DMS53 (cell line): Measurements from ENCODE around the gene MIX23.

Experiments
- DNase-seq: peaks from one replicate; lab custom pipeline; 2025; lab: John Stamatoyannopoulos, UW

The MIX23 gene

GRCh38 chr3:122351612-122352011 lies 31.4 kb downstream of the MIX23 start:
- DNase-seq, result peak; percentile 41

- DNase-seq, result no peak
Measured at GRCh38 chr3:122350814-122351418, 32.1 kb downstream of the MIX23 start.

GRCh38 chr3:122349171-122349570 lies 33.9 kb downstream of the MIX23 start:
- DNase-seq, result no peak

DNA sequence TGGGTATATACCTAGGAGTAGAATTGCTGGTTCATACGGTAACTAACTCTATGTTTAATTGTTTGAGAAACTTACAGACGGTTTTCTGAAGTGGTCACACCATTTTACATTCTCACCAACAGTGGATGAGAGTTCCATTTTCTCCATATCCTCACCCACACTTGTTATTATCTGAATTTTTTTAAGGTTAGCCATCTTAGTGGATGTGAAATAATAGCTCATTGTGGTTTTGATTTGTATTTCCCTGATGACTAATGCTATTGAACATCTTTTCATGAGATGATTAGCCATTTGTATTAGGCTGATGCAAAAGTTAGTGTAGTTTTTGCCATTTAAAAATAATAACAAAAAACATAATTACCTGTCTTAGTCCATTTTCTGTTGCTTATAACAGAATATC lies 39.4 kb downstream of the MIX23 start:
- DNase-seq, result no peak

- no peak for DNase-seq
Measured at GRCh38 chr3:122342803-122343202, 40.2 kb downstream of the MIX23 start.

- DNase-seq, result no peak
Measured at GRCh38 chr3:122332551-122332950, 50.5 kb downstream of the MIX23 start.

- no peak for DNase-seq
Measured at GRCh38 chr3:122331886-122332285, 51.1 kb downstream of the MIX23 start.

DNA sequence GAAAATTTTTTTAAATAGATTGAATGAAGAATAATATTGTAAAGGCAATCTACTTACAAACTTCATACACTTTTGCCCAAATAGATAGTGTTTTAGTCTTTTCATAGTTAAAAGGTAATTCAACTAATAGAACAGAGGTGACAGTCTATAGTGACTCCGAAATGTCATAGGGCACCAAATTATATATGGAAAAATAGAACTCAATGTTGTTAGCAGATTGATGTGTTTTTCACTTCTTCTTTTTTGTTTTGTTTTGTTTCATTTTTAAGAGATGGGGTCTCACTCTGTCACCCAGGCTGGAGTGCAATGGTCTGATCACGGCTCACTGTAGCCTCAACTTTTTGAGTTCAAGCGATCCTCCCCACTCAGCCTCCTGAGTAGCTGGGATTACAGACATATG lies 57.3 kb downstream of the MIX23 start:
- DNase-seq, result no peak

DNA sequence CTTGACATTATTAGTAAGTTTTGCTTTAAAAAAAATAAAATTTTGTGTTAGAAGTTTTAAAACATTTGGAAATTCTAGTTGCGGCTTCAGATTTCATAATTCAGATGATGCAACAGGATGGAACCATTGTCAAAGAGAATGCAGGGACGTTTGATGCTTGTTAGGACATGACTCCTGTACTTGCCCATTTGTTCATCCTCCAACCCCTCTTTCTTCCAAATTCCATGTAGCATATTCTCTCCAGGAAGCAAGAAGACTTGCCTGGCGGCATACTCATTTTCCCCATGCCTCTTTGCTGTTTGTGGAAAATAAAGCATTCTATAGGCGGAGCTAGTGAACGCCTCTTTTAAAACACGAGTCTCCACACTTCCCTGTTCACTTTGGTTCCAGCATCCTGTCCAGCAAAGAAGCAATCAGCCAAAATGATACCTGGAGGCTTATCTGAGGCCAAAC lies 58.1 kb downstream of the MIX23 start, which contains the start of gene CSTA:
TSS of gene CSTA (plus strand) at position 378 of the 453 bp plus-strand sequence. CDS start at position 423, 45 bp downstream.
- no peak for DNase-seq

- DNase-seq, result peak; percentile 43
Measured at GRCh38 chr3:122322095-122323075, 60.6 kb downstream of the MIX23 start.

DNA sequence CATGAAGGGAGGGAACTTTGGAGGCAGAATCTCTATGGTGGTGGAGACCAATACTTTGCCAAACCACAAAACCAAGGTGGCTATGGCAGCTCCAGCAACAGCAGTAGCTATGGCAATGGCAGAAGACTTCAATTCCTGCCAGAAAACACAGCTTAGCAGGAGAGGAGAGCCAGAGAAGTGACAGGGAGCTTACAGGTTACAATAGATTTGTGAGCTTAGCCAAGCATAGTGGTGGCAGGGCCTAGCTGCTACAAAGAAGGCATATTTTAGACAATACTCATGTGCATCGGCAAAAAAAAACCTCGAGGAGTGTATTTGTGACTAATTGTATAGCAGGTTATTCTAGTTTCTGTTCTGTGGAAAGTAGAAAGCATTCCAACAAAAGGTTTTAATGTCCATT lies 64.4 kb downstream of the MIX23 start:
- DNase-seq, result peak; percentile 8

GRCh38 chr3:122316368-122316767 lies 66.7 kb downstream of the MIX23 start:
- no peak for DNase-seq

GRCh38 chr3:122315619-122316018 lies 67.4 kb downstream of the MIX23 start:
- DNase-seq, result no peak

- DNase-seq, result no peak
Measured at GRCh38 chr3:122314228-122314876, 68.7 kb downstream of the MIX23 start.

DNA sequence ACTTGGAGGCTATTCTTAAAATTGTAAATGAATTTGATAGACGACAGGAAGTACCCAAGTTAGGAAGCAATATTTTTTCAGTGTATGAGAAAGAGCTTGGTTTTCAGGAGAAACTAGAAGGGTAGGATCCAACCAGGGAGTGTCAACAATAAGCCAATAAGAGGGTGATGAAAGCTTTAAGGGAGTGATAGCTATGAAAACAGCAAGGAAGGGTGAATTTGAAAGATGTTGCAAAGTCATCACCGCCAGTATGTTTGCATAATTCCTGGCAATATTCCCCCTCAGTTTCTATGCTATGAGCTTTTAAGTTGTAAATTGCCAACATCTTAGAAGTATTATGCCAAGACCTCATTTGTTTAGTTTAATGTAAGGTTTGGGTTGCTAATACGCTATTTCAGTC lies 69.8 kb downstream of the MIX23 start:
- DNase-seq, result no peak

- DNase-seq, result no peak
Measured at GRCh38 chr3:122312826-122313225, 70.2 kb downstream of the MIX23 start.

DNA sequence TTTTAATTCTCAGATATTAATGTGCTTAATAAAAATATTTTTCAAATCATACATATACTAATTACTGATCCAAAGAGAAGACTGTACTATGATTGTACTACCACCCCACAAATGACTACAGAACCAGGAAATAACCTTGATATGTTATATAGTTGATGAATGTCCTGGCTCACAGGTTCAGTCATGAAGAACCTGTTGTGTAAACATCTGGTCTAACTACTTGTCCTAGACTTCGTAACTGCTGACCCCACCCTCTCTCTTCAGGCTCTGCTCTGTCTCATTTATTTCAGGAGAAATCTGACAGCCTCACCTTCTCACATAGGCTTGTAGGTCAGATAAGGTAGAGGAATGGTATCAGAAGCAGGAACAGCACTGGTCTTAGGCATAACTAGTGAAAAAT lies 72.7 kb downstream of the MIX23 start:
- DNase-seq, result peak; percentile 75
